Measurements from ENCODE around the gene CDK14.
"Not testable (repeated sequence)": the region's sequence is repeated elsewhere in the genome, so short reads cannot be mapped to it uniquely, and the experiment has no call there.

Gene CDK14

DNA sequence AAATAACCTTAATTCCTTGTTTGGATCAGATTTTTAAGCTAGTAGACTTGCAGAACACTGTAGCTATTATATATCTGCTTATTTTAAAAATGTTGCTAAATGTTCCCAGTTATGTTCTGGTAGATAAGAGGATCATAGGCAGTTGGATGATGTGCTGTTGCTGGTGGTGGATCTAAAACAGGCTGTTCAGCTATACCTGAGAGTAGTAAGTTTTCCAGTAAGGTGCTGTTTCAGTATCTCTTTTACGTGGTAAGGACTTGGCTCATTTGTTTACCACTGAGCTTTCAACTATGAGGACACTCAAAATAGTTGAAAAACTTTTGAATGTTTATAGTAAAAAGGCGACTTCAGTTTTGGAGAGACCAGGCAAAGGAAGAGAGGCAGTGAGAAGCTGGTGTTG lies 180.9 kb downstream of the CDK14 start:
- DNase-seq (ENCODE audit: extremely low read depth in 1 of 2, low read depth in 1 of 2), result no peak

DNA sequence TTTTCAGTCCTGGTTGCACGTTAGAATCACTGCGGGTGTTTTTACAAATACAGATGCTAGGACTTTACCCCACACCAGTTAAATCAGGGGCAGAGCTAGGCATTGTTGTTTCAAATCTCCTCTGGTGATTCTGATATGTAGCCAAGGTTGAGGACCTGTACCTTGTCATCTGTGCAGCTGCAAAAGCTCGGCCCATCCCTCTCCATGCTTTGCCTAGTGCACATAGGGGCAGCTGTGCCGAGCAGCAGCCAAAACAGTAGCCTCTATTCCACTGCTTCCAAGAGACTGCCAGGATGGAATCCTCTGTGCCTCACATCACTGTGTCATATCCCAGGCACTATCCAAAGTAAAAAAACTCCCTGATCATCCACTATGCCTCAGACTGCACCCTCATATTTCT lies 181.3 kb downstream of the CDK14 start:
- DNase-seq (ENCODE audit: extremely low read depth in 1 of 2, low read depth in 1 of 2), result no peak

DNA sequence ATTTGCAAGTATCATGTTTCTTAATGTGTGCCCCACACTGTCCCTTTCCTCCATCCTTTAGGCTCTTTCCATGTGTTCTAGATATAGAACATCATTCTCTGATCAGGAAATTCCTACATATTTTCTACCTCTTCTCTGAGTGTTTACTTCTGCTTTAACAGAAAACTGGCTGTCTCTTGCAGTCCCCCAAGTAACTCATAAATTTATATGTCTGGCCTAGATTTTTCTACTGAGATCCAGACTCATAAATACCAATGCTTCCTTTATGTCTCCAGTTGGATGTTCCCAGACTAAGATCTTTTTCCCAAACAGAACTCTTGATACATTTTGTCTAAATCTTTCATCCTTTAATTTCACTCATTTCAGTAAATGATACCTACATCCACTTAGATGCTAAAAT lies 181.8 kb downstream of the CDK14 start:
- DNase-seq (ENCODE audit: extremely low read depth in 1 of 2, low read depth in 1 of 2), result no peak

DNA sequence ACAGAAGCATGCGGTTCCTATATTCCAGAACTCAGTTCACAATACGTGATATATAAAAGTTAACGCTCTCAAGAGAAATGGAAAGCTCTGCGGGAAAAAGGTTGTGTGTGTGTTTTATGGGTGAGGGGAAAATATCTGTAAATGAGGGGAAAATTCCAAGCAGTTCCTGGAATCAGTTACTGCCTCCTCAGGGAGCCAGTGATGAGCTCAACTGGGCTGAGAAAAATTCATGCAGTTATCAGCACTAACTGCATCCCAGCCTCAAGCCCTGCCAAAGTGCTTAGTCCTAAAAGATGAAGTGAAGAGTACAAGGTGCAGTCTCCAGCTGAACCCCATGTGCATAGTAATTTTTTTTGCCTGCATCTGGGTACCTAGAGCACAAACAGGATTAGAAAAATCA lies 191.9 kb downstream of the CDK14 start:
- DNase-seq (ENCODE audit: extremely low read depth in 1 of 2, low read depth in 1 of 2), result no peak

DNA sequence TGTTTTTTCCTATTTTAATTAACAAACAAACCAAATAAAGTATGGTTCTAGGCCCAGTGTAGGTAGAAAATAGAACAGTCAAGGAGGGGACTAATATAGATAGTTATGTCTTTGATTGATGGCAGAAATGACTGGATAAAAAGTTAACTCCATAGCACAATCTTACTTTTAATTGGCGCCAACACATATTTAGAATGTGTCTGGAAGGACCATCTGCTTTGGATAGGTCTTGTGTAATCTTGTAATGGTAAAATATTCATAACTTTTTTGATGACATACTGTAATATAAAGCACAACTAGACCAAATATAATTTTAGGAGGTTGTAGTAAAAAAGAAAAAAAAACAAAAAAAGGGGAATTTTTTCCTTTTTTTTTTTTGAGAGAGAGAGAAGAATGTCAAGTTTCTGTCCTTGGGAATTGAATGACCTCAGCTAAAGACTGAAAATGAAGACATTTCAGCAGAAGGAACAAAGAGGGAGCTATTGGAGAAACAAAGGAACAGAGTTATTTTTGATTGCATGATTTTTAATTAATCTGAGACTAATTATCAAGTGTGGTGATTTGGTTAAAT lies 193.7 kb downstream of the CDK14 start:
- DNase-seq (ENCODE audit: extremely low read depth in 1 of 2, low read depth in 1 of 2), result no peak

DNA sequence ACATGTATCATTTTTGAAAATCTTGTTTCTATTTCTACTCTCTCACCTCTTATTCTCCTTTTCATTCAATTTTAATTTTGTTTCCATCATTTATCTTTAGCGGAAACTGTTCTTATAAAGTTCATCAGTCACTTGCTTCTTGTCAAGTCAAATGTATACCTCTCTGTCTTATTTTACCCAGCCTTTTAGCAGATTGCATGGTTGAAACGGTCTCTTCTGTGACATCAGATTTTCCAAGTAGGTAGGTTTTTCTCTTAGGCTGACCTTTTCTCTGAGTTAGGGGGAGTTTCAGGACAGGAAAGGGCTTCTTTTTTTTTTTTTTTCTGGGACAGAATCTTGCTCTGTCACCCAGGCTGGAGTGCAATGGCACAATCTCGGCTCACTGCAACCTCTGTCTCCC lies 195.5 kb downstream of the CDK14 start:
- DNase-seq (ENCODE audit: extremely low read depth in 1 of 2, low read depth in 1 of 2), result no peak

DNA sequence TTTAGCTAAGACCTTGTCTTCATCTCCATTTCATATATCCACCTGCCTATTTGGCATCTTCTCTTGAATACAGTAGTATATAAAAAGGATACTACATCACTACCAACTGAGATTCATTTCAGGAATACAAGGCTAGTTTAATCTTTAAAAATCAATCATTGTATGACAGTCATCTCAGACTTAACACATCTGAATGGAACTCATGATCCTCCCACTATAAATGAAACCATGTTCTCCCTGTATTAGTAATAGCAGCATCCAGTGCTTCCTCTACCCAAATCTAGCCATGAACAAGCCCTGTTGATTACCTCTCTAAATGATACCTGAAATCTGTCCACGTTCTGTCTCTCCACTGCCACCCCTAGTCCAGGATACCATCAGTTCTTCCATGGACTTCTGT lies 196.2 kb downstream of the CDK14 start:
- DNase-seq (ENCODE audit: extremely low read depth in 1 of 2, low read depth in 1 of 2), result no peak

DNA sequence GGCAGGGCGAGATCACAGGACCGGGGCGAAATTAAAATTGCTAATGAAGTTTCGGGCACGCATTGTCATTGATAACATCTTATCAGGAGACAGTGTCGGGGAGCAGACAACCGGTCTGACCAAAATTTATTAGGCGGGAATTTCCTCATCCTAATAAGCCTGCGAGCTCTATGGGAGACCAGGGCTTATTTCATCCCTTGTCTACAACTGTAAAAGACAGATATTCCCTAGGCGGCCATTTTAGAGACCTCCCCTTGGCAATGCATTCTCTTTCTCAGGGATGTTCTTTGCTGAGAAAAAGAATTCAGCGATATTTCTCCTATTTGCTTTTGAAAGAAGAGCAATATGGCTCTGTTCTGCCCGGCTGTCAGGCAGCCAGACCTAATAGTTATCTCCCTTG lies 198.1 kb downstream of the CDK14 start:
- DNase-seq (ENCODE audit: extremely low read depth in 1 of 2, low read depth in 1 of 2), result not testable (repeated sequence)

DNA sequence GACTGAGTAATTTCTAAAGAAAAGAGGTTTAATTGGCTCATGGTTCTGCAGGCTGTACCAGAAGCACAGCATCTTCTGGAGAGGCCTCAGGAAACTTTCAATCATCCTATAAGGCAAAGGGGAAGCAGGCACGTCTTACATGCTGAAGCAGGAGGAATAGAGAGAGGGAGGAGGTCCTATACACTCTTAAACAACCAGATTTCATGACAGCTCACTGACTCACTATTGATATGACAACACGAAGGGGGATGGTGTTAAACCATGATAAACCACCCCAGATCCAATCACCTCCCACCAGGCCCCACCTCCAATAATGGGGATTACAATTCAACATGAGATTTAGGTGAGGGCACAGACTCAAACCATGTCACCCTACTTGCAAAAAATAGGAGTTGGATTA lies 201.5 kb downstream of the CDK14 start:
- DNase-seq (ENCODE audit: extremely low read depth in 1 of 2, low read depth in 1 of 2), result no peak

DNA sequence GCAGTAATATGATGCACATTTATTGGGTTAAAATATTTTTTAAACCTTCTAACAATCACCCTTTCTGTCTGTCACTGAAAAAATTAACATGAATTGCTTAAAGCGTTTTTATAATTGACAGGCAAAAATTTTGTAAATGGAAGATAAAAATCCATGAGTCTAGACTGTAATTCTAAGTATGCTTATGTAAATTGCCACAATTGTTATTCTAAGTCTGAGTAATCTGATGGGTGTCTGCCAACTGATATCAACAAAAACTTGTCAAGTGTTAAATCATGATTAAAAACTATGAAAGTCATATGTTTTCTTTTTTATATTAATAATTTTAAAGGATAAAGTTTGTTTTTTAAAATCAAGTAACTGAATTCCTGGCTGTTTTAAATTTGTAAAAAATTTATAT lies 208.2 kb downstream of the CDK14 start:
- no peak for DNase-seq (ENCODE audit: extremely low read depth in 1 of 2, low read depth in 1 of 2)

DNA sequence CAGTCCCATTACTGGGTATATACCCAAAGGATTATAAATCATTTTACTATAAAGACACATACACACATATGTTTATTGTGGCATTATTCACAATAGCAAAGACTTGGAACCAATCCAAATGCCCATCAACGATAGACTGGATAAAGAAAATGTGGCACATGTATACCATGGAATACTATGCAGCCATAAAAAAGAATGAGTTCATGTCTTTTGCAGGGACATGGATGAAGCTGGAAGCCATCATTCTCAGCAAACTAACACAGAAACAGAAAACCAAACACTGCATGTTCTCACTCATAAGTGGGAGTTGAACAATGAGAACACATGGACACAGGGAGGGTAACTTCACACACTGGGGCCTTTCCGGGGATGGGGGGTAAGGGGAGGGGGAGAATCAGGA lies 219.4 kb downstream of the CDK14 start:
- not testable (repeated sequence) for DNase-seq (ENCODE audit: extremely low read depth in 1 of 2, low read depth in 1 of 2)

DNA sequence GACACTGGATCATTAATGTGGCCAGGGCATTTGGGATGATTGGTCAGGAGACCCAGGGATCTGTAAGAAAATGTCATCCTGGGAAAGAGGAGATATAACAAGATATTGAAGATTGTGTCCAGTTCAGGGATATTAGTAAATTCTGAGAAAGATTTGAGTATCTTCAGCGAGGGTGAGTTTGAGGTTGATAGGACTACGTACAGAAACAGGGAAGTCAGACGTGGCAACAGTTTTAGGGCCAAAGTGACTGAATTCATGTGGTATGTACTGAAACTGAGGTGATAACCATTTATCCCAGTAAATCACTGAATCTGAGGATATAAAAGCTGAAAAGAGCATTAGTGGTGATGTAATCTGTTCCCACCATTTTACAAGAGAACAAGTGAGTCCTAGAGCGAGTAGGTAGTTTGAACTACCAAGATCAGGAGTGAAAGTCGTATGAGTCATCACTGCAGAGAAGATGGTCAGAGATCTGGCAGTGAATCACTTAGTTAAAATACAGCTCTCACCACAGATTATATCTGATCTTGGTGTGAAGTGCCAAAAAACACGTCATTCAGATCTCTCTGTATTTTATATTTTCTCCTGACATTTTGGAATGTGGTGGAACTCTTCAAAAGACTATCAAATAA lies 220.5 kb downstream of the CDK14 start:
- DNase-seq (ENCODE audit: extremely low read depth in 1 of 2, low read depth in 1 of 2), result no peak

DNA sequence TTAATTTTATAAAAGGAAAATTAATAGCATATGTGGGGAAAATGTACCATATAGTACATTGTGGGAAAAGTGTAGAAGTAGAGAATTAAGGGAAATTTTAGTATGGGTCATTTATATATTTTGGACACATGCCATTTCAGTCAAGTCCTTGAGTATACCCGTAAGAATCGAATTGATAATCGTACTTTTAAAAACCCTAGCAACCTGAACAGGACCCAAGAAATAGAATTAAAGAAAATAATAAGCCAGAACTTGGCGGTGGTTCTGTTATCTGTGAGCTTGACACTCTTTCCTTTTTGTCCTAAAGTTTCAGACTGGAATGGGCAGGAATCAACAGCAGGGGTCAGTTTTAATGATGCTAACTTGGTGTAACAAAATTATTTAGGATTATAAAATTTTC lies 221.0 kb downstream of the CDK14 start:
- DNase-seq (ENCODE audit: extremely low read depth in 1 of 2, low read depth in 1 of 2), result no peak

DNA sequence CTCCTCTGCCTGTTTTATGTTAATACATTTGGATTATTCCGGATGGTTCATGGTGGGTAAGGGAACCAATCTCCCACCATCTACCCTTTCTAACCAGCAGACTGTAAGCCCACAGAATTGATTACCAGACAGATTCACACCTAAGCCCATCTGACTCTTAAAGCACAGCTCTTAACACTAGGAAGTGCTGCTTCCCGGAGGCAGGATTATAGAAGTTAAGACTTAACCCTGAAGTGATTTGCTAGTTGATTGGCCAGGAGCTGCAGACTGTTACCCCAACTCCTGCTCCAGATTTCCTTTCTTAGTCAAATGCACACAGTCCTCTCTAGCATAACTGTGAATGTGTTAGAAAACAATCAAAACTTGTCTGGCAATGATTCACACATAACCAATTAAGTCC lies 221.7 kb downstream of the CDK14 start:
- no peak for DNase-seq (ENCODE audit: extremely low read depth in 1 of 2, low read depth in 1 of 2)

DNA sequence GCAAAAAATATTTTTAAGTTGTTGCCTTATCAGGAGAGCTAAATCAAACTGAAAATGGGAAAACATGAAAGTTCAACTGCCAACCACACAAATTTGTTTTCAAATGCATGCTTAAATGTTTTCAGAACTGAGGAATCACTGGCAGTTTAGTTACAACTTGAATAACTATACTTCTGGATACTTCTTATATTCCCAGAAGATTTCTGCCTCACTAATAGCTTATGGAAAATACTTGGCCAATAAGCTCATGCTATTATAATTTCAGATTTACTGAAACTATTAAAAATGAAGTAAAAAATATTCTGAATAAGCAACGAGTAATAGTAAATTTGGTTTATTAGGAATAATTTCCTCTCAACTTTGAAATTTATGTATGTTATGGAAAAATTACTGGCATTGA lies 222.2 kb downstream of the CDK14 start:
- no peak for DNase-seq (ENCODE audit: extremely low read depth in 1 of 2, low read depth in 1 of 2)

DNA sequence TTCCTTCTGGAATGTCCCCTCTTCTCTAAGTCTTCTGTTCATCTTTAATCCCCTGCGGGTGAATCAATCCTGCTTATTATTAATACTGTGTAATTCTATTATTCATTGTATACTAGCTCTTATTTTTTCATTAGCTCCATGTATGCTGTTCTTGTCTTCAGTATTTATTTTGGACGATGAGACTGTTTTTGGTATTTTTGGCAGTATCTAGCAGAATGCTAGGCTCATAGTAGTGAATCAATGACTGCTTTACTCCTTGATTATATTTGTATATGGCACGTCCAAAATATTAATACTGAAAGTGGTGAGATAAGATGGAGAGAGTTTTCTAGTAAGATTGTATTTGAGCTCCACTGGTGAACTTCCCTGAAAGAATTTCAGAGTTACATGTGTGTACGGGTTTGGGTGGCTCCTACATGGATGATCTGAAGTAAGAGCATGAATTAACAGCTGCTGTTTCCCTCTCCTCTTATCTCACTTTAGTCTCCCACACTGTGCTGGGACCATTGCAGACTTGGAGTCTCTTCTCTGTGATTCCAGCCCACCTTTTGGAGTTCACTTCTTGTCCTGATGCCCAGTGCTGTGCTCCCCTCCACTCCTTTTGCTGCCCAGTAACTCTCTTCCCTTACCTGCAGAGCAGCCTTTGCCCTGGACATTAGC lies 226.0 kb downstream of the CDK14 start:
- no peak for DNase-seq (ENCODE audit: extremely low read depth in 1 of 2, low read depth in 1 of 2)

DNA sequence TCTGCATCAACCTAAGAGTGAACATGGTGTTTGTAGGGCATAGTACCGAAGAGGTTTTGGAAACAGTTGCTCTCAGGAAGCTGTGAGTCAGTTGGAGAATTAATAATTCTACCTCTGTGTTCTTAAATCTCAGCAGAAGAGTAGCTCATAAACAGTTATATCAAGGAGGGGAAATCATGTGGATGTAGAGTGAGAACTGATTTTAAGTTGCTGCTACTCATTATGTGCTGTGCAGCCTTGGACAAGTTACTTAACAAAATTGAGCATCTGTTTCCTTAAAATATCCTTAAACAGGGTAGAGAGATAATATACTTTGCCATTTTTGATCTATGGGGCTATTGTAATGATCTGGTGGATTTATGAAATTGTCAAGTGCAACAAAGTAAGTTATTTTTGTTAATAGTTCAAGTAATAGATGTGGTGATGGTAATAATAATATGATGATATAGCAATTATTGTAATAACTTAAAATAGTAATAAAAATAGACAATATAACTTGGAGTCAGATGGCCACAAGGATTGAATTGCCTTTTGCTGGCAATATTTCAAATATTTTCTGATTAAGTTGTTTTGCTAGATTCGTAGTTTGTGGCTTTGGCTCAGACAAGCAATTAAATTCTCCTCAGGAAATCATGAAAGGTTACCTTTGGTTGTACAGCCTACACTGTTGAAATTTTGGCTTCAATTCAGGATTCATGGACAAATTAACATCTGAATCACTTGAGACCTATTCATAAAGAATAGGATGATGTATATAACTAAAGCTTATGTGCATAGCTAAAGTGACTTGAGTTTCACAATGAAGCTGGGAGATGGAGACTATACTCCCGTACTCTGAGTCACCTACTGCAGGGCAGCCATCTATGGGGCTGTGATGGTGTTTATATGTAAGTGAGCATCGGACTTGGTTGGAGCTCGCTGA lies 228.5 kb downstream of the CDK14 start:
- no peak for DNase-seq (ENCODE audit: extremely low read depth in 1 of 2, low read depth in 1 of 2)

DNA sequence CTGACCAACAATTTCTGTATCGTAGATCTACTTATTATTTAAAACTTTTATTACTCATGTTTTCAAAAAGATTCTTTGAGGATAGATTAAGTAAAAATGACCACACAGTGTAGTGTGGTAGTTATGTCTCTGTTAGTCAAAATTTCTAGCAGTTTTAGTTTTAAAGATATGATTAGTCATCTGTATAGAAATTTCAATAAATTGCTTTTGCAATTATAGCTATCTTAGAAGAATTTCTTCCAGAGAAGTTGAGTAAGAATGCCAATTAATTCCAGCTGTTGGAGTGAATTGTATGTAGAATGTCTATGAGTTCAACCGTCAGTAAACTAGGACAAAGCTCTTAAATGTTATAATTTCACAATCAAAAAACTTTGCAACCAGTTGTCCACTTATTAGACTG lies 229.7 kb downstream of the CDK14 start:
- no peak for DNase-seq (ENCODE audit: extremely low read depth in 1 of 2, low read depth in 1 of 2)

DNA sequence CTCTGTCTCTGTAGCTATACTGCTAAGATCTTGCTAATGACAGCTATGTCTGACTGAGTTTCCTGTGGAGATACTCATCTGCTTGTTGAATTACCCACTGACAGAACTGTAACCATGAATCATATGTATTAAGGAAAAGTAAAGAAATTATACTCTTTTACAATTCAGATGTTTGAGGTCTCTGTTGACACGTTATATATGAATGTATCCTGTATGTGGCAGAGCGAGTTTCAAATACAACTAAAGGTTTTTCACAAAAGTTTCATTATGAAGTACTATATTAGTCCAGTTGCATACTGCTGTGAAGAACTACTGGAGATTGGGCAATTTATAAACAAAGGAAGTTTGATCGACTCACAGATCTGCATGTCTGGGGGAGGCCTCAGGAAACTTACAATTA lies 232.5 kb downstream of the CDK14 start:
- no peak for DNase-seq (ENCODE audit: extremely low read depth in 1 of 2, low read depth in 1 of 2)

DNA sequence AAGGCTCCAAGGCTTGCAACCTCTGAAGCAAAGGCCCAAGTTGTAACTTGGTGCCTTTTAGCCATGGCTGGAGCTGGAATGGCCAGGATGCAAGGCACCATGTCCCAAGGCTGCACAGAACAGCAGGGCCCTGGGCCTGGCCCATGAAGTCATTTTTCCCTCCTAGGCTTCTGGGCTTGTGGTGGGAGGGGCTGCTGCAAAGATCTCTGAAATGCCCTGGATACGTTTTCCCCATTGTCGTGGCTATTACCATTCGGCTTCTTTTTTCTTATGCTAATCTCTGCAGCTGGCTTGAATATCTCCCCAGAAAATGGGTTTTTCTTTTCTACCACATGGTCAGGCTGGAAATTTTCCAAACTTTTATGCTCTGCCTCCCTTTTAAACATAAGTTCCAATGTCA lies 234.2 kb downstream of the CDK14 start:
- DNase-seq (ENCODE audit: extremely low read depth in 1 of 2, low read depth in 1 of 2), result no peak

DNA sequence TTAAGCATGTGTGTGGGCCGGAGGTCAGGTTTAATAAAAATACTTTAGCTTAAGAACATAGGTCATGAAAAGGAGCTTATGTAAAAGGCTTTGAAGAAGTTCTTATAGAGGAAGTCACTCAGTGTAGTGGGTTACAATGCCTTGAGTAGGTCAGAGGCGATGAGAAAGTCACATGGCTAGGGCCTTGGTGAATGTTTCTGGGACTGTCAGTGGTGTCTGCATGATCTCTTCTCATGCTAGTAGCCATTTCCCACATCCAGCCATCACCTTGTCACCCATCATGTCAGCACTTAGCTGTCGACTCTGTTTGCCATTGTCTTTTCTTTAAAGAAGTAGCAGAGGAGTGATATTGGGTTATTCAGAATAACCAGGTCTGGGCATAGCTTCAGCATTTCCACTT lies 236.6 kb downstream of the CDK14 start:
- DNase-seq (ENCODE audit: extremely low read depth in 1 of 2, low read depth in 1 of 2), result no peak

DNA sequence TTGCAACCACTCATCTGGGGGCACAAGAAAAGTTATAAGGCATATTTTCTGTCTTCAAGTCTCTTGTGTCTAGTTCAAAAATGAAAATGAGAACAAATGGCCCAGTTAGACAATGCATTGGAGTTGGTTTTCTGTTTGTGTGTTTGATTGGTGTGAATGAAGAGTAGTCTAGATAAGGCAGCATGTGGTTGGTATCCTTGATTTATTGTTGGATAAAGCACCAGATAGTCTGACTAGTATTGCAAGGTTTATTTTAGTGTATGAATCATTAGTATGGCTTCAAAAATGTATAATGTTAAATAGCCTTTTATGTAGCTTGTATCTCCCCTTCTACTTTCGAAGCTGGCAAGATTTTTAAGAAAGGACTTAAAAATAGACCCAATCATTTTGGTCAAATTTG lies 237.3 kb downstream of the CDK14 start:
- DNase-seq (ENCODE audit: extremely low read depth in 1 of 2, low read depth in 1 of 2), result no peak

Data from activated CD8-positive, alpha-beta memory T cell treated with anti-CD3 and anti-CD28 coated beads for 1 hour (primary cell).